GM20000 (cell line): ENCODE data around the gene B2M.
A peak's percentile ranks its signal among the peaks of the same experiment; 100 is the strongest.
"Not testable (repeated sequence)": the region's sequence is repeated elsewhere in the genome, so short reads cannot be mapped to it uniquely, and the experiment has no call there.

ENCODE experiments used
- DNase-seq: peaks from one replicate; pipeline ENCODE4 v3.0.0; 2012; ENCODE audit warnings: low spot score
- TF ChIP-seq, protein P1 (sequence below): IDR thresholded peaks from 2 replicates; pipeline ENCODE4 v1.5.1; 2012; ENCODE audit warnings: mild to moderate bottlenecking, control low read depth; ENCODE audit errors: extremely low read depth, missing control alignments

B2M gene

DNA sequence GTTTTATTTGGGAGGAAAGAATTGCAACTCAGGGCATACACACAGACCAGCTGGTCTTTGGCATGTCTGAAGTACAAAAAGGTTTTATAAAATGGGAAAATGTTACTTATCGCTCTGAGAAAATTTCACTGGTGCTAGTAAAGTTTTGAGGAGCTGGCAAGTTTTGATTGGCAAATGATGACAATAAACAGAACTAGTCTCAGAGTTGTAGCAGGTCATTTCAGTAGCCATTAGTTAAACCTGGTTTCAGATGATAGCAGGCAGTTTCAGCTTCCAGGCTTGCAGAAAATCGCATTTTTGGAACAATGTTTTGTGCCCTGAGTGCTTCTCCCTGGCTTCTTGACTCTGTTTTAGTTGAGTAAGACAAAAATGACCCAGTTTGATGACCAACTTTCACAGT lies 10.7 kb downstream of the B2M start:
- DNase-seq, result no peak
- TF ChIP-seq, protein P1, sequence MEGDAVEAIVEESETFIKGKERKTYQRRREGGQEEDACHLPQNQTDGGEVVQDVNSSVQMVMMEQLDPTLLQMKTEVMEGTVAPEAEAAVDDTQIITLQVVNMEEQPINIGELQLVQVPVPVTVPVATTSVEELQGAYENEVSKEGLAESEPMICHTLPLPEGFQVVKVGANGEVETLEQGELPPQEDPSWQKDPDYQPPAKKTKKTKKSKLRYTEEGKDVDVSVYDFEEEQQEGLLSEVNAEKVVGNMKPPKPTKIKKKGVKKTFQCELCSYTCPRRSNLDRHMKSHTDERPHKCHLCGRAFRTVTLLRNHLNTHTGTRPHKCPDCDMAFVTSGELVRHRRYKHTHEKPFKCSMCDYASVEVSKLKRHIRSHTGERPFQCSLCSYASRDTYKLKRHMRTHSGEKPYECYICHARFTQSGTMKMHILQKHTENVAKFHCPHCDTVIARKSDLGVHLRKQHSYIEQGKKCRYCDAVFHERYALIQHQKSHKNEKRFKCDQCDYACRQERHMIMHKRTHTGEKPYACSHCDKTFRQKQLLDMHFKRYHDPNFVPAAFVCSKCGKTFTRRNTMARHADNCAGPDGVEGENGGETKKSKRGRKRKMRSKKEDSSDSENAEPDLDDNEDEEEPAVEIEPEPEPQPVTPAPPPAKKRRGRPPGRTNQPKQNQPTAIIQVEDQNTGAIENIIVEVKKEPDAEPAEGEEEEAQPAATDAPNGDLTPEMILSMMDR, result no peak

- TF ChIP-seq, protein P1, result no peak
- no peak for DNase-seq
Measured at GRCh38 chr15:44726136-44726535, 14.8 kb downstream of the B2M start.

DNA sequence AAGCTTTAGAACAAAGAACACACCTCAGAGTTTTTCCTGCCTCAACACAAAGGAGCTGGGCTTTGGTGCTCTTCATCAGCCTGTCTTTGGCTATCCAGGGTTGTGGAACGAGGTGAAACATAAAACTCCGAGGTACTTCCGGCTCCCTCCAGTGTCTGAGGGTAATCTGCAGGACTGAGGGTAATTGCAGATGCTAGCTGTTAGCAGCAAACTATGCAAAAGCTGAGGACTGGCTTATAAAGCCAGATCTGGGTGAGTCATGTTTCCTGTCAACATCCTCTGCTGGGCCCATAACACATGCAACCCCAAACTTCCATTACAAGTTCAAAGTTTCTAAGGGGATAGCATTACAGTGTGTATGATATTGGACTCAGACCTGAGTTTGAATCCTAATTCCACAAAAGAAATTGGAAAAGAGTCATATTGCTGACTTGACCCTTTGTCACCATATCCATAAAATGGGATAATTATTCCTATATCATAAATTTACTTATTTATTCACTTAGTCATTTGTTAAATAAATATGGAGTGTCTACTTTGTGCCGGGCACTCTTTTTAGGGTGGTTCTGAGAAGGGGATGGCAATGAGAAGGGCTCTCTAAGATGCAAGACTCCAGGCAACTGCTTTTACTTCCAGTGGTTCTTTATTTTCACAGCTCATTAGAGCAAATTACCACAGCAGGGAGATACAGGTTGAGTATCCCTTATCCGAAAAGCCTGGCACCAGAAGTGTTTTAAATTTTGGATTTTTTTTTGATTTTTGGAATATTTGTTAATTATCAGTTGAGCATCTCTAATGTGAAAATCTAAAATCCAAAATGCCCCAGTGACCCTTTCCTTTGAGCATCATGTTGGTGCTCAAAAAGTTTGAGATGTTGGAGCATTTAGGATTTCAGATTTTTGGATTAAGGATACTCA lies 15.5 kb downstream of the B2M start:
- peak; percentile 58 for DNase-seq
- TF ChIP-seq, protein P1, result no peak

GRCh38 chr15:44727485-44728231 lies 16.3 kb downstream of the B2M start:
- TF ChIP-seq, protein P1, result no peak

GRCh38 chr15:44728232-44728575 lies 16.9 kb downstream of the B2M start:
- not testable (repeated sequence) for DNase-seq

More at GRCh38 chr15:44727485-44728231, 16.3 kb downstream of the B2M start:
- DNase-seq, result no peak

DNA sequence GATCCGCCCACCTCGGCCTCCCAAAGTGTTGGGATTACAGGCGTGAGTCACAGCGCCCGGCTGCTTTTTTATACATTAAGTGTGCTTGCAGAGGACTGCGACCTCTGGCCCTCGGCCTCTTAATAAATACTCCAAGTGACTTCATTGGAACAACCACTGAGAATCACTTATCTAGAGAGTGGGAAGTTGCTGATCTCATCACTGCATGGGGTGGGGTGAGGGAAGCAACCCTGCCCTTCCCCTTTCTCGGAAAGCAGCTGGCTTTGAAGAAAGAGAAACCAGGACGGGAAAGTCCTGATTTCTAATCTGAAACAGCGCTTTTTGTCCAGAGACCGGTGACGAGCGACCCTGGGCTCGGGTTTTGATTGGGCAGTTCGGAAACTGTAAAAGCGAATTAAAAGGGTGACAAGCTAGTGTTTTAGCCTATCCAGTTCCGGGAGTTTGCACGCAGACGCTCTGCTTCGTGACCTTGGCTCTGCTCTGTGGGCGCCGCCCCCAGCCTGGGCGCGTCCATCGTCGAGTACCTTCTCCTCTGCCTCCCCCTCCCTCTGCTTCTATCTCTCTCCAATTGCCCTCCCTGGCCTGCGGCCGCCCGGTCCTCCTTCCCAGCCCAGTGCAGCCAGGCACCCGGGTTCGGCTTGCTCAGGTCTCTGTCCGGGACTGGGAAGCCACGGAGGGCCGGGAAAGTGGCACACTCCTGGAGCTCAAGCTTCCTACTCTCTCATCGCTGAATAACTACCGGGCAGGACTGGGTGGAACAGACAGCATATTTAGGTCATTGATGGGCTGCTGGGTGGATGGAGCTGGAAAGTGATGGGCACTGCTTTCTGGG lies 17.5 kb downstream of the B2M start:
- peak; percentile 82 for DNase-seq
- TF ChIP-seq, protein P1, result no peak

DNA sequence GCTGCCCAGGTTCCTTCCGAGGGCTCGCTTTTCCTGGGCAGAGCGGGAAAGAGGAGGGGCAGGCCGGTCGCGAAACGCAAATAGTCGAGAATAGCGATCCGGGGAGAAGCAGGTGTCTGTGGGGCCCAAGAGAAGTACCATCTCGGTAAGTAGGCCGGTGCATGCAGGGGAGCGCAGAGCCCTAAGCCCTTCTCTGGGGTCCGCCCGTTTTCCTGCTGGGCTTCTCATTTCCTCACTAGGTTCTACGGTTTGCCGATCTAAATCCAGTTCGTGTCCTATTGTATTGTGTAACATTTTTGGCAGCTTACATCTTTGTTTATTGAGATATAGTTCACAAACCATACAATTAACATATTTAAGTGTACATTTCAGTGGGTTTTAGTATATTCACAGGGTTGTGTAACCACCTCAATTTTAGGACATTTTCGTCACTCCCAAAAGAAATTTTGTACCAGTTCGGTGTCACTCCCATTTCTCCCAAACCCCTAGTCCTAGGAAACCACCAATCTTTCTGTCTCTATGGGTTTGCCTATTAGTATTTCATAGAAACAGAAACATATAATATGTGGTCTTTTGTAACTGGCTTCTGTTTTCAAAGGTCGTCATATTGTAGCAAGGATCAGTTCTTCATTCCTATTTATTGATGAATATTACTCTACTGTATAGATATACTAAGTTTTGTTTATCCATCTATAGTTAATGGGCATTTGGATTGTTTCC lies 18.3 kb downstream of the B2M start:
- no peak for DNase-seq
- TF ChIP-seq, protein P1, result no peak
